Measurements from ENCODE around the gene ALOX15B. TPM values are rescaled to one million over a fixed set of nuclear protein-coding genes. Genes with fewer than 3 reads are reported as not detected.

ALOX15B gene
- total and polyA plus RNA-seq, 9 of the 15 experiments (the other 6 are each of a cell fraction or from before 2014, with no cell fraction given), result 0.04 TPM; not detected in 8

GRCh38 chr17:8041249-8041928, 2.5 kb downstream of the ALOX15B start:
- peak; percentile 81 for FAIRE-seq
- 10% methylated on average over 8 of the region's 8 CpGs for WGBS (ENCODE audit: insufficient coverage, low coverage, missing lambda C conversion rate)
- in situ Hi-C loops (cut with MboI), result loop anchor here (5.0 kb wide), 1 partner anchor 34 kb away; no protein-coding TSS in a partner anchor
- TF ChIP-seq RAD21 (CRISPR knock-in tag; conservative IDR thresholded peaks at IDR 0.05 in 1 of 2, IDR thresholded peaks at IDR 0.05 in 1 of 2), result peak; percentile 45 to 72
- no peak for TF ChIP-seq PHF21A (IDR thresholded peaks at IDR 0.05; ENCODE audit: borderline replicate concordance, low read depth)
- TF ChIP-seq NBN (IDR thresholded peaks at IDR 0.05; ENCODE audit: low read depth), result no peak
- TF ChIP-seq REST (IDR thresholded peaks at IDR 0.05; ENCODE audit: borderline replicate concordance), result peak; percentile 60; the same call in 1 of the 2 replicates
- TF ChIP-seq REST (CRISPR knock-in tag; IDR thresholded peaks at IDR 0.05; ENCODE audit: low read depth), result no peak
- TF ChIP-seq CHCHD3 (CRISPR knock-in tag; IDR thresholded peaks at IDR 0.05), result no peak
- no peak for TF ChIP-seq ZKSCAN8 (CRISPR knock-in tag; IDR thresholded peaks at IDR 0.05)
- no peak for TF ChIP-seq ETV6 (IDR thresholded peaks at IDR 0.05; ENCODE audit: borderline replicate concordance in 1 of 2, low read depth in 2 of 2, low read length in 1 of 2)
- TF ChIP-seq ETV6 (CRISPR knock-in tag; IDR thresholded peaks at IDR 0.05; ENCODE audit: borderline replicate concordance), result no peak
- no peak for TF ChIP-seq ZNF282 (CRISPR knock-in tag; IDR thresholded peaks at IDR 0.05)
- TF ChIP-seq ZNF699 (CRISPR knock-in tag; IDR thresholded peaks at IDR 0.05; ENCODE audit: insufficient replicate concordance), result no peak
- no peak for TF ChIP-seq HSF4 (CRISPR knock-in tag; IDR thresholded peaks at IDR 0.05; ENCODE audit: borderline replicate concordance)
- TF ChIP-seq MYBL2 (IDR thresholded peaks at IDR 0.05; ENCODE audit: low read depth), result no peak
- no peak for TF ChIP-seq MYBL2 (CRISPR knock-in tag; IDR thresholded peaks at IDR 0.05; ENCODE audit: borderline replicate concordance)

More at GRCh38 chr17:8041249-8041928, 2.5 kb downstream of the ALOX15B start:
- Histone ChIP-seq H3K9me3 (replicated peaks; ENCODE audit: control insufficient read depth, insufficient read depth, low read depth, low read length) (no peaks in the 10 kb centered on the region), H3K27me3 (ENCODE audit: control insufficient read depth in 2 of 2, insufficient read depth in 2 of 2, low read length in 2 of 2) (peaks cover 11 to 30% of the 10 kb centered on the region in 2 experiments; a peak in 4 of 5 replicates), H3K4me1 (replicated peaks in 1 of 2; ENCODE audit: control insufficient read depth in 2 of 2, insufficient read depth in 2 of 2, low read length in 2 of 2) (peaks cover 0 to 6% of the 10 kb centered on the region in 2 experiments; a peak in 3 of 5 replicates), H3K4me3 (no peak overlapping the region), H3K9ac (ENCODE audit: insufficient read depth in 1 of 2, low read depth in 2 of 2, low read length in 2 of 2) (no peak overlapping the region), H3K9me1 (ENCODE audit: control insufficient read depth, insufficient read depth, low read length) (no peaks in the 10 kb centered on the region), H3K4me2 (ENCODE audit: insufficient read depth, low read length) (no peak overlapping the region), H3K27ac (ENCODE audit: extremely low read depth, low read depth, low read length) (no peak overlapping the region), H3K79me2 (ENCODE audit: control insufficient read depth, insufficient read depth, low read length) (no peaks in the 10 kb centered on the region), H3K36me3 (ENCODE audit: control insufficient read depth, insufficient read depth, low read length) (no peaks in the 10 kb centered on the region), H2AFZ (ENCODE audit: low read depth, low read length) (no peak overlapping the region), H4K20me1 (replicated peaks; ENCODE audit: control insufficient read depth, insufficient read depth, low read length) (no peaks in the 10 kb centered on the region; the same call in 1 of the 2 replicates)
- ChIA-PET POLR2A (interaction anchor here (1.0 to 1.1 kb wide), 2 partner anchors 10 to 108 kb away, joined by 5 to 6 read pairs; no protein-coding TSS in a partner anchor), CTCF (ENCODE audit: low intra/inter-chr PET ratio) (interaction anchor here (0.5 to 2.0 kb wide), 2 partner anchors 24 to 52 kb away, joined by 3 to 17 read pairs; no protein-coding TSS in a partner anchor)
- peak; percentile 57; the same call in 2 of the 3 replicates for ATAC-seq
- intact Hi-C loops (cut with micrococcal nuclease), result loop anchor here (1.0 to 10.0 kb wide), 2 partner anchors 128 to 217 kb away; no protein-coding TSS in a partner anchor
- BruUV-seq (replicated peaks), result no TSS peak
- DNase-seq (ENCODE audit: extremely low read depth in 1 of 4, low spot score in 3 of 4), result peak; percentile 30 to 60 (median 38)
